Inflammatory macrophage (primary cell): ENCODE data around the gene ODF2L.
"Not testable (repeated sequence)": the region's sequence is repeated elsewhere in the genome, so short reads cannot be mapped to it uniquely, and the experiment has no call there.

Source experiments
- DNase-seq, 2 donors: peaks; one replicate each; pipeline ENCODE4 v3.0.0-alpha.2; 2020 to 2022

ODF2L gene

GRCh38 chr1:86387916-86388627, 8.1 kb downstream of the ODF2L start:
- no peak for DNase-seq

GRCh38 chr1:86382878-86383277, 13.2 kb downstream of the ODF2L start:
- DNase-seq, result peak in 1 of 2 donors; percentile 33

DNA sequence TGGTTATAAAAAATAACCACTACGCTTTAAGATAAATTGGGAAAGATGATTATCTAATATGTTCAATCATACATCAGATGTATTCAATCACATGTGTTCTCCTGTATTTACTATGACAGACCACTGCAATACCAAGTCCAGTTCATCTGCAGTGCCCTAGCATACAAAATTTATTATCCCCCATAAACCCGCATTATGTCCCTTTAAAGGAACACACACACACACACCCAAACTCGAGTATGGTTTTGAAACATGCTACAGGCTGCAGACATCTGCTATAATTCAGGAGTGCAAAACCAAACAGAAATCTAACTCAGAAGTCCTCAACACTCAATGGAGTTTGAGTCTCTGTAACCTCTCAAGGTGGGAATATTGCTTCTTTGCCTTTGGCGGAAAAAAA, 14.9 kb downstream of the ODF2L start:
- no peak for DNase-seq

DNA sequence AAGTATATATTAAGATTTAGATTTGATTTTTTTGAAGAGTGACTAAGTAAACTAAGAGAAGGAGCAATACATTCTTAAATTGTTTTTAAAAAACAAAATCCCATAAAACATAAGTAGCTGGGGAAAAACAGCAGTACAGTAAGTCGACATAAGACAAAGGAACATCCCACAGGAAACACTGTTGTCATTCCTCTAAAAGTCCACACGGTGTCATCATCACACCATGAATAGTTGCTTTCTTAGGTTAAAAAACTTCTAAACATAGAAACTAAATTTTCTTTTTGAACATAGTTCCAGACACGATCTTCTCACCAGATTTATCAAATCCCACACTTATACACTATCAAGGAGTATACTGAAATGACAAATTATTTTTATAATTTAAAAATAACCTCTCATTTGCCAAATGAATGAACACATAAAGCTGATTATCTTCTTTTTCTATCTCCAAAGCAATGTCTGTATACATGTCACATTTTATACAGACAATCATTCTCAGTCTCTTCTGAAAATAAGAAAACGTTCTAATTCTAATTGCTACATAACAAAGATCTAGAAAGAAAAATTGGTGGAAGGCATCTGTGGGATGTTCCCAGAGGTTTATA, 15.8 kb downstream of the ODF2L start:
- peak; percentile 46 to 67 for DNase-seq

DNA sequence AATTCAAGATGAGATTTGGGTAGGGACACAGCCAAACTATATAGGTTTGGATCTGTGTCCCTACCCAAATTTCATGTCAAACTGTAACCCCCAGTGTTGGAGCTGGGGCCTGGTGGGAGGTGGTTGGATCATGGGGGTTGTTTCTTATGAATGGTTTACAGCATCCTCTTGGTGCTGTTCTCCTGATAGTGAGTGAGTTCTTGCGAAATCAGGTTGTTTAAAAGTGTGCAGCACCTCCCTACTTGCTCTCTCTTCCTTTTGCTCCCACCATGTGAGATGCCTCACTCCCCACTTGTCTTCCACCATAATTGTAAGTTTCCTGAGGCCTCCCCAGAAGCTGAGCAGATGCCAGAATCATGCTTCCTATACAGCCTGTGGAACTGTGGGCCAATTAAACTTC, 17.3 kb downstream of the ODF2L start:
- no peak for DNase-seq

DNA sequence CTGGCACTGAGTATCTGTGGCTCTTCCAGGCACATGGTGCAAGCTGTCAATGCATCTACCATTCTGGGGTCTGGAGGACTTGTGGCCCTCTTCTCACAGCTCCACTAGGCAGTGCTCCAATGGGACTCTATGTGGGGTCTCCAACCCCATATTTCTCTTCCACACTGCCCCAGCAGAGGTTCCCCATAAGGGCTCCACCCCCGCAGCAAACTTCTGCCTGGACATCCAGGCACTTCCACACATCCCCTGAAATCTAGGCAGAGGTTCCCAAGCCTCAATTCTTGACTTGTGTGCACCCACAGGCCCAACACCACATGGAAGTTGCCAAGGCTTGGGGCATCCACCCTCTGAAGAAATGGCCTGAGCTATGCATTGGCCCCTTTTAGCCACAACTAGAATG, 18.8 kb downstream of the ODF2L start:
- no peak for DNase-seq

GRCh38 chr1:86375688-86376087, 20.4 kb downstream of the ODF2L start:
- DNase-seq, result no peak

GRCh38 chr1:86370601-86371022, 25.5 kb downstream of the ODF2L start:
- no peak for DNase-seq

DNA sequence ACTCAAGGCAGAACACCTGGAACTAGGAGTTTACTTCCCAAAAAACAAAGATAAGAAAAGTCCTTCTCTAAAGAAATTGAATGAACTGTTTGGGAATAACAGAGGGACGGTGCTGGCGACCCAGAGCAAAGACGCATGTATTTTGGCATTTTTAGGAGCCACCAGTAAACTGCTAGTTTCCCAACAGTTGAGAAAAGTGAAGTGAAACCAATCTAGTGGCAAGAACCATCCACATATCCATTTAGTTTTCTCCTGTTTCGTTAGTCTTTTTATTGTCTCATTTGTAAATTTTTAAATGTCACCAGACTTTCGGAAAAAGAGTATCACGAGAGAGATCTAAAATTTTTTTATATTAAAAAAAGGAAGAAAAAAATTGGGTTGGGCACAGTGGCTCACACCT, 30.2 kb downstream of the ODF2L start:
- peak; percentile 26 to 57 for DNase-seq

- no peak for DNase-seq
Measured at GRCh38 chr1:86362807-86363206, 33.3 kb downstream of the ODF2L start.

GRCh38 chr1:86357796-86358195, 38.3 kb downstream of the ODF2L start:
- no peak for DNase-seq

DNA sequence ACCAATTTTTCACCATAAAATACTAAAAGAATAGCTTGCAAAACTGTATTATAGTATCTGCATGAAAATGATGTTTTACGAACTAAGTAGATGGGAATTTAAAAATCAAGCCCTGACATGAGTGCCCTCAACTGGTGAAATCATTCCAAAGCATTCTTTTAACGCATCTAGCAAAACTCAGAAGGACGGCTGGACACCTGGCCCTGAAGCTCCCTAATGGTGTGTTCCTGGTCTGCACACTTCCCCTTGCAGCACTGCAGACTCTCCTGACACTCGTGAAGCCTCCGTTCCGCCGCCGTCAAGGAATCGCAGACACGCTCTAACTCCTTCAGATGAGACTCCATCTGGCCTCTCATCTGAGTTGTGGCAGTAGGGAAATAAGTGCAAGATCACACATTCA, 39.9 kb downstream of the ODF2L start:
- DNase-seq, result peak in 1 of 2 donors; percentile 7

GRCh38 chr1:86352086-86352485, 44.0 kb downstream of the ODF2L start:
- no peak for DNase-seq

DNA sequence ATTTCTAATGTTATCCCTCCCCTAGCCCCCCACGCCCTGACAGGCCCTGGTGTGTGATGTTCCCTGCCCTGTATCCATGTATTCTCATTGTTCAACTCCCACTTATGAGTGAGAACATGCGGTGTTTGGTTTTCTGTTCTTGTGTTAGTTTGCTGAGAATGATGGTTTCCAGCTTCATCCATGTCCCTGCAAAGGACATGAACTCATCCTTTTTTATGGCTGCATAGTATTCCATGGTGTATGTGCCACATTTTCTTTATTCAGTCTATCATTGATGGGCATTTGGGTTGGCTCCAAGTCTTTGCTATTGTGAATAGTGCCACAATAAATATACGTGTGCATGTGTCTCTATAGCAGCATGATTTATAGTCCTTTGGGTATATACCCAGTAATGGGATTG, 45.9 kb downstream of the ODF2L start:
- DNase-seq, result not testable (repeated sequence)

DNA sequence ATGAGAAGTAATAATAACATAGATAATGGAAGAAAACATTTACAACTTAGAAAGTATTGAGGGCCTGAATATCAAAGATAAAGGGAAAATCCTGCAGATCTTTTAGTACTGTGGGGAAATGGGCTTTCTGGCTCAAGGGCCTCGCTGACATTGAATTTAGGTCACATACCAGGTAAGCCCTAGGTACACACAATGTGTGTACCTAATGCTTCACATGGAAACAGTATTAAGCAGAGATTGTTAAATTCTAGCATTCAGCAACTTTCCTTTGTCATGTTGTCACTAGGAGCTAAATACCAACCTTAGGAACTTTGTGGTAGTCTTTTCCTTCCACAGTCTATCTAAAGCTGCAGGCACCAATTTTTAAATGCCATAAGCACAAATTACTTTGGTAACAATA, 49.7 kb downstream of the ODF2L start:
- no peak for DNase-seq

DNA sequence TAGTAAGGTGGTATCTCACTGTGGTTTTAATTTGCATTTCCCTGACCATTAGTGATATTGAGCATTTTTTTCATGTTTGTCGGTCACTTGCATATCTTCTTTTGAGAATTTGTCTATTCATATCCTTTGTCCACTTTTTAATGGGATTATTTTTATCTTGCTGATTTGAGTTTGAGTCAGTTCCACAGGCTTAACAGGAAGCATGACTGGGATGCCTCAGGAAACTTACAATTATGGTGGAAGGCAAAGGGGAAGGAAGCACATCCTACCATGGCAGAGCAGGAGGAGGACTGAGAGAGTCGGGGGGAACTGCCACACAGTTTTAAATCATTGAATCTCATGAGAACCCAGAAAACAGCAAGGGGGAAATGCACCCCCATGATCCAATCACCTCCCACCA, 51.1 kb downstream of the ODF2L start:
- DNase-seq, result no peak

- no peak for DNase-seq
Measured at GRCh38 chr1:86339906-86340305, 56.2 kb downstream of the ODF2L start.

DNA sequence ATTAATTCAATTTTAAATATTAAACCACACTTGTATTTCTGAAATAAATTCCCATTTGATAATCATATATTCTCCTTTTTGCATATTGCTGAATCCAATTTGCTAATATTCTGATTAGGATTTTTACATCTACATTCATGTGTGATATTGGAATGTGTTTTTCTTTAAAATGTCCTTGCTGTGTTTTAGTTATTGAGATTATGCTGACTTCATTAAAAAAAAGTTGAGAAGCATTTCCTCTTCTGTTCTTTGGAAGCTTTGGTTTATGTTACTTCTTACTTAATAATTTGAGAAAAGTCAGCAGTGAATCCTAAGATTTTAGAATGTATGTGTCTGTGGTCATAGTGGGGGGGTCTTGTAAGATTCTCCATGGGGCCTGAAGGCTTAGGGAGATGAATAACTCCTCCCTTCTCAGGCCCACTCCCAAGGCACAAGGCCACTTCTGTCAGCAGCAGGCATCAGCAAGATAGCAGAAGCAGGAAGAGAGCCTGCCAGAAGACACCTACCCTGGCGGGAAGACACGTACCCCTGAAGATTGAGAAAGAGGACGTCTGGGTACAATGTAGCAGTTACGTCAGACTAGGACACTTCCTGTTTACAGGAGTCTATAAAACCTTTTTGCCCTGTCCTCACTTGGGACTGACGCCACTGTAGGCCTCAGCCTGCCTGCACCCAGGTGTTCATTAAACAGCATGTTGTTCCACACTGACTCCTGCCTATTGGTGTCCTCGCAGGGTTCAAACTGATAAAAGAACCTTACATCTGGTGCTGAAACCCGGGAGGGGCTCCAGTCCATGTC, 56.9 kb downstream of the ODF2L start:
- DNase-seq, result peak; percentile 71 to 72

- DNase-seq, result no peak
Measured at GRCh38 chr1:86335916-86336315, 60.2 kb downstream of the ODF2L start.

DNA sequence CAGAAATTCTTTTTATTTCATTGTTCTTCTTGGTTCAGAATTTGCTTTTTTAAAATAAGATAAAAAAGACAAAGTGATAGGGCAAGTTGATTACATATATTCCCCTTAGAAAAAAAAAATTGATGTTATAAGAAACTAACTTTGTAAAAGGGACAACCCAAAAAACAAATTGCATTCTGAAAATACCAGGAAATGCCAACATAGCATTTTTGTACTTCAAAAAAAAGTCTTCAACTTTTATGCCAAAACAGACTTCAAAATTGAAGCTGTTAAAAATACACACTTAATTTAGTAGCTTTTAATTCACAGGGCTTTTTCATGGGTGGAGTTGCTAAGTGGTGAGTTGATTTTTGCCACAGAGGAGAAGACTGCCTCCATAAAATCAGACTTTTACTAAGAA, 70.9 kb downstream of the ODF2L start:
- DNase-seq, result no peak

DNA sequence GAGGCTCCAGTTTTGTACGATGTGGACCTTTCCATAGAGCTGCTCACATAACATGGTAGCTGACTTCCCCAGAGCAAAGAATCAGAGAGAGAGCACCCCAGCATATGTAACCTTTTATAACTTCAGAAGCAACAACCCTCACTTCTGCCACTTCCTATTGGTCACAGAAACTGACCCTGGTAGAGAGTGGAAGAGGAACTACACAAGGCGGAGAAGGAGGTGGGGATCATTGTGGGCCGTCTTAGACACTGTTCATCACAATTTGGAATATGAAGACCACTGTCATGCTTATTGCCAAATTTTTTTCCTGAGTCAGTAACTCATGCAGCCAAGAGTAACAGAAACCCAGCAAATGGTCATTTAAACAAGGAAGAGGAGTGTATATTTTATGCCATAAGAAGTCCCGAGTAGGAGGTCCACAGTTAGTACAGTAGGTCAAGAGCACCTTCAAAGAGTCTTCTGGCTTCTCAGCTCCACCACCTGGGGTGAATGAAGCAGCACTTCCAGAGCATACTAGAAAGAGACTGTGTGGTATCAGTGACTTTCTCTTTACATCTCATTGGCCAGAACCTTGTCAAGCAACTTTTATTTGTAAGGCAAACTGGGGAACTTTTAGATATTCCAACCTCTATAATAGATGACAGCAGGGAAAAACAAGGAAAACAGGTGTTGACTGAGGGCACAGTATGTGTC, 71.8 kb downstream of the ODF2L start:
- peak; percentile 36 to 40 for DNase-seq

- DNase-seq, result no peak
Measured at GRCh38 chr1:86322241-86322640, 73.9 kb downstream of the ODF2L start.

- no peak for DNase-seq
Measured at GRCh38 chr1:86318436-86318835, 77.7 kb downstream of the ODF2L start.
